ENCODE results near the gene LRRC23. TPM values are rescaled to one million over a fixed set of nuclear protein-coding genes. Genes with fewer than 3 reads are reported as not detected.

The LRRC23 gene
- total and polyA plus RNA-seq, 2 of the 13 experiments (the other 11 are each of a cell fraction or from before 2014, with no cell fraction given): 6.0 to 7.8 TPM

DNA sequence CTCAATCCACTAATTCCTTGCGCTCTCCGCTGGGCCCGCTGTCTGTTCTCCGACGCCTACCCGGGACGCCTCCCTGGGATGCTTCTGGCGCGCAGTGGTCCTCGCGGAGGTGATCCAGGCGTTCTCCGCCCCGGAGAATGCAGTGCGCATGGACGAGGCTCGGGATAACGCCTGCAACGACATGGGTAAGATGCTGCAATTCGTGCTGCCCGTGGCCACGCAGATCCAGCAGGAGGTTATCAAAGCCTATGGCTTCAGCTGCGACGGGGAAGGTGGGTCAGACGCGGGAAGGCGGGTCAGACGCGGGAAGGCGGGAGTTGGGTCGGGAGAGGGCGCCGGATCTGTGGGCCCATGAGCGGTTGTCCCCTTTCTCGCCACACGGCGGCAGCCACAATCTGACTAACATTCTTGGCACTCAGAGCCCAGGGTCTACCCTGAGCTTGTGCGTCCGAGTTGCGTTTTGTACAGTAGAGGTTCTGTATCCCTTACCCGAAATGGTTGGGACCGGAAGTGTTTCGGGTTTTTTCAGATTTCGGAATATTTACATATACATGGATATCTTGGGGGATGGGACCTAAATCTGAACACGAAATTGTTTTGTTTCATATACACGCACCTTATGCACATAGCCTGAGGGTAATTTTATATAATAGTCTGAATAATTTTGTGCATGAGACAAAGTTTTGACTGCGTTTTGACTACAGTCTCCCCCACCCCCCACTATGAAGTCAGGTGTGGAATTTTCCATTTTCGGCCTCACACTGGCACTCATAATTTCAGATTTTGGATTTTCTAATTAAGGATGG, 40.0 kb downstream of the LRRC23 start (continued):
- TF ChIP-seq HNF1A (IDR thresholded peaks at IDR 0.05; ENCODE audit: low read depth) (no peak), HNF1A (CRISPR knock-in tag; IDR thresholded peaks at IDR 0.05; ENCODE audit: borderline replicate concordance) (0 out of 2 replicates have a peak, but pooled peaks have one; percentile 63), POGK (CRISPR knock-in tag; conservative IDR thresholded peaks at IDR 0.05) (no peak), HDAC2 (CRISPR knock-in tag; IDR thresholded peaks at IDR 0.05) (peak; percentile 31), ATF1 (CRISPR knock-in tag; IDR thresholded peaks at IDR 0.05) (no peak), ZNF225 (CRISPR knock-in tag; IDR thresholded peaks at IDR 0.05) (peak; percentile 67; the same call in 1 of the 2 replicates), MLLT10 (CRISPR knock-in tag; IDR thresholded peaks at IDR 0.05) (no peak), GLMP (CRISPR knock-in tag; IDR thresholded peaks at IDR 0.05; ENCODE audit: borderline replicate concordance) (no peak), ZKSCAN1 (IDR thresholded peaks at IDR 0.05; ENCODE audit: low read length) (no peak), ZNF205 (CRISPR knock-in tag; IDR thresholded peaks at IDR 0.05) (peak; percentile 49; the same call in 1 of the 2 replicates), ZFP90 (CRISPR knock-in tag; IDR thresholded peaks at IDR 0.05; ENCODE audit: borderline replicate concordance) (peak; percentile 94; the same call in 1 of the 2 replicates), CREM (IDR thresholded peaks at IDR 0.05) (no peak), CREM (CRISPR knock-in tag; IDR thresholded peaks at IDR 0.05) (no peak), ELF3 (CRISPR knock-in tag; IDR thresholded peaks at IDR 0.05) (peak; percentile 44; the same call in 1 of the 2 replicates), ZNF816 (CRISPR knock-in tag; IDR thresholded peaks at IDR 0.05; ENCODE audit: borderline replicate concordance) (no peak), HDAC1 (CRISPR knock-in tag; IDR thresholded peaks at IDR 0.05) (peak; percentile 77), HNRNPL (IDR thresholded peaks at IDR 0.05; ENCODE audit: low read depth, low read length) (0 out of 2 replicates have a peak, but pooled peaks have one; percentile 27)
- TF ChIP-seq, protein P1, sequence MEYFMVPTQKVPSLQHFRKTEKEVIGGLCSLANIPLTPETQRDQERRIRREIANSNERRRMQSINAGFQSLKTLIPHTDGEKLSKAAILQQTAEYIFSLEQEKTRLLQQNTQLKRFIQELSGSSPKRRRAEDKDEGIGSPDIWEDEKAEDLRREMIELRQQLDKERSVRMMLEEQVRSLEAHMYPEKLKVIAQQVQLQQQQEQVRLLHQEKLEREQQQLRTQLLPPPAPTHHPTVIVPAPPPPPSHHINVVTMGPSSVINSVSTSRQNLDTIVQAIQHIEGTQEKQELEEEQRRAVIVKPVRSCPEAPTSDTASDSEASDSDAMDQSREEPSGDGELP (IDR thresholded peaks at IDR 0.05; ENCODE audit: borderline replicate concordance, low read depth): peak; percentile 42; the same call in 1 of the 2 replicates
- TF ChIP-seq, protein P2, sequence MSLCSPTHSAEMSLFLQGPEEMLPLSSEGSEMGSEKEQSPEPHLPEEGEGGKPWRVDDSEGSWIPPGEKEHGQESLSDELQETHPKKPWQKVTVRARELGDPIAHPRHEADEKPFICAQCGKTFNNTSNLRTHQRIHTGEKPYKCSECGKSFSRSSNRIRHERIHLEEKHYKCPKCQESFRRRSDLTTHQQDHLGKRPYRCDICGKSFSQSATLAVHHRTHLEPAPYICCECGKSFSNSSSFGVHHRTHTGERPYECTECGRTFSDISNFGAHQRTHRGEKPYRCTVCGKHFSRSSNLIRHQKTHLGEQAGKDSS (CRISPR knock-in tag; IDR thresholded peaks at IDR 0.05; ENCODE audit: borderline replicate concordance, low read depth): no peak; the same call in 1 of the 2 replicates
